SU-DHL-6 (cell line): ENCODE data around the gene NEK4.

Experiments used
- EZH2phosphoT487 ChIP-seq: fragments of 200-600 bp; sonication (generic), shearing (Covaris generic); conservative IDR thresholded peaks from 2 replicates; pipeline ENCODE4 v1.6.1; 2018; ENCODE audit warnings: mild to moderate bottlenecking, antibody characterized with exemption, low read length, moderate library complexity, mixed read lengths
- TF ChIP-seq, protein P1 (sequence below): fragments of 200-600 bp; sonication (generic); IDR thresholded peaks from one replicate; pipeline ENCODE4 v1.5.1; 2017; ENCODE audit warnings: antibody characterized with exemption, mild to moderate bottlenecking, low read length, moderate library complexity; ENCODE audit not compliant: insufficient read depth, poor library complexity, severe bottlenecking

DNA sequence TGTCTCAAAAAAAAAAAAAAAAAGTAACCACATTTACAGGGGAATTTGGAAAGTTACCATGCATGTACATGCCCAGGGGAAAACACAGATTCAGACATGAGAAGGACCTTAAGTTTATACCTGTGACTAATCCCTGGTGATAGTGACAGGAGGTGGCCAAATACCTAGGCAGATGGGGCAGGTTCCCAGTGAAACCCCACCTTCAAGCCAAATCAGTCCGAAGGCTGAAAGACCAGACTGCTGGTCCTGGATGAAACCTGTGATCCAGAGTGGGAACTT, 49.1 kb downstream of the NEK4 start:
- TF ChIP-seq, protein P1, sequence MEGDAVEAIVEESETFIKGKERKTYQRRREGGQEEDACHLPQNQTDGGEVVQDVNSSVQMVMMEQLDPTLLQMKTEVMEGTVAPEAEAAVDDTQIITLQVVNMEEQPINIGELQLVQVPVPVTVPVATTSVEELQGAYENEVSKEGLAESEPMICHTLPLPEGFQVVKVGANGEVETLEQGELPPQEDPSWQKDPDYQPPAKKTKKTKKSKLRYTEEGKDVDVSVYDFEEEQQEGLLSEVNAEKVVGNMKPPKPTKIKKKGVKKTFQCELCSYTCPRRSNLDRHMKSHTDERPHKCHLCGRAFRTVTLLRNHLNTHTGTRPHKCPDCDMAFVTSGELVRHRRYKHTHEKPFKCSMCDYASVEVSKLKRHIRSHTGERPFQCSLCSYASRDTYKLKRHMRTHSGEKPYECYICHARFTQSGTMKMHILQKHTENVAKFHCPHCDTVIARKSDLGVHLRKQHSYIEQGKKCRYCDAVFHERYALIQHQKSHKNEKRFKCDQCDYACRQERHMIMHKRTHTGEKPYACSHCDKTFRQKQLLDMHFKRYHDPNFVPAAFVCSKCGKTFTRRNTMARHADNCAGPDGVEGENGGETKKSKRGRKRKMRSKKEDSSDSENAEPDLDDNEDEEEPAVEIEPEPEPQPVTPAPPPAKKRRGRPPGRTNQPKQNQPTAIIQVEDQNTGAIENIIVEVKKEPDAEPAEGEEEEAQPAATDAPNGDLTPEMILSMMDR, result no peak
- TF ChIP-seq EZH2phosphoT487, result no peak
